H1 (cell line): ENCODE data around the gene STXBP5.

Experiments
- CREB1 ChIP-seq: IDR thresholded peaks from 2 replicates; pipeline ENCODE4 v1.6.1; 2012; ENCODE audit warnings: inconsistent platforms
- TF ChIP-seq, protein P1 (sequence below): IDR thresholded peaks from 2 replicates; pipeline ENCODE4 v1.6.1; 2012; ENCODE audit warnings: low read length, inconsistent platforms

DNA sequence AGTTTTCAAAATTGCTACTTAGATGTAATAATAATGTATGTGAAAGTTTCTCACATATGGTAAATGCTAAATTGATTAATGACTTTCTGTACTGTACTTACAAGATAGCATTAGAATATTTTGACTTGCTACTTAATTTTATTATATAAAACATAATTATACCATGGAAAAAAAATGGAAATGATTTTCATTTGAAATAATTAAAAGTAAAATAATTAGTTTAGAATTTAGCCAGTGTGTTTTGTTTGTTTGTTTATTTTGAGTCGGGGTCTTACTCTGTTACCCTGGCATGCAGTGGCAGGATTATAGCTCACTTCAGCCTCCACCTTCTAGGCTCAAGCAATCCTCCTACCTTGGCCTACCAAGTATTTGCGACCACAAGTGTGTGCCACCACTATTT lies 7.1 kb downstream of the STXBP5 start:
- TF ChIP-seq, protein P1, sequence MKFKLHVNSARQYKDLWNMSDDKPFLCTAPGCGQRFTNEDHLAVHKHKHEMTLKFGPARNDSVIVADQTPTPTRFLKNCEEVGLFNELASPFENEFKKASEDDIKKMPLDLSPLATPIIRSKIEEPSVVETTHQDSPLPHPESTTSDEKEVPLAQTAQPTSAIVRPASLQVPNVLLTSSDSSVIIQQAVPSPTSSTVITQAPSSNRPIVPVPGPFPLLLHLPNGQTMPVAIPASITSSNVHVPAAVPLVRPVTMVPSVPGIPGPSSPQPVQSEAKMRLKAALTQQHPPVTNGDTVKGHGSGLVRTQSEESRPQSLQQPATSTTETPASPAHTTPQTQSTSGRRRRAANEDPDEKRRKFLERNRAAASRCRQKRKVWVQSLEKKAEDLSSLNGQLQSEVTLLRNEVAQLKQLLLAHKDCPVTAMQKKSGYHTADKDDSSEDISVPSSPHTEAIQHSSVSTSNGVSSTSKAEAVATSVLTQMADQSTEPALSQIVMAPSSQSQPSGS: no peak
- TF ChIP-seq CREB1: no peak
